ENCODE measurements around the gene UAP1L1.

The UAP1L1 gene

GRCh38 chr9:137075275-137075775 lies 2.0 kb upstream of the UAP1L1 start:
- Histone ChIP-seq H4K20me1 (ENCODE audit: insufficient read depth, low read length) (no peaks in the 10 kb centered on the region), H3K27ac (ENCODE audit: low read length) (no peak overlapping the region), H3K4me3 (ENCODE audit: low read length) (no peak overlapping the region), H3K4me1 (ENCODE audit: low read length) (peaks cover 12% of the 10 kb centered on the region; the same call in 1 of the 2 replicates), H3K4me2 (ENCODE audit: low read depth, low read length) (no peak overlapping the region), H3K9me3 (replicated peaks; ENCODE audit: insufficient read depth, low read length) (no peaks in the 10 kb centered on the region), H3F3A (ENCODE audit: insufficient read depth, low read length) (peaks cover 4% of the 10 kb centered on the region; the same call in 1 of the 2 replicates), H3K36me3 (replicated peaks; ENCODE audit: insufficient read depth, low read length) (peaks cover 3% of the 10 kb centered on the region; the same call in 1 of the 2 replicates), H3K27me3 (replicated peaks; ENCODE audit: insufficient read depth, low read length) (no peaks in the 10 kb centered on the region), H2AFZ (ENCODE audit: low read length) (no peak overlapping the region), H3K9ac (ENCODE audit: low read length) (no peak overlapping the region), H3K9me2 (replicated peaks; ENCODE audit: insufficient read depth, low read length) (no peaks in the 10 kb centered on the region), H3K79me2 (ENCODE audit: low read length) (peaks cover 24% of the 10 kb centered on the region)
- no peak for DNase-seq
- TF ChIP-seq, protein P1, sequence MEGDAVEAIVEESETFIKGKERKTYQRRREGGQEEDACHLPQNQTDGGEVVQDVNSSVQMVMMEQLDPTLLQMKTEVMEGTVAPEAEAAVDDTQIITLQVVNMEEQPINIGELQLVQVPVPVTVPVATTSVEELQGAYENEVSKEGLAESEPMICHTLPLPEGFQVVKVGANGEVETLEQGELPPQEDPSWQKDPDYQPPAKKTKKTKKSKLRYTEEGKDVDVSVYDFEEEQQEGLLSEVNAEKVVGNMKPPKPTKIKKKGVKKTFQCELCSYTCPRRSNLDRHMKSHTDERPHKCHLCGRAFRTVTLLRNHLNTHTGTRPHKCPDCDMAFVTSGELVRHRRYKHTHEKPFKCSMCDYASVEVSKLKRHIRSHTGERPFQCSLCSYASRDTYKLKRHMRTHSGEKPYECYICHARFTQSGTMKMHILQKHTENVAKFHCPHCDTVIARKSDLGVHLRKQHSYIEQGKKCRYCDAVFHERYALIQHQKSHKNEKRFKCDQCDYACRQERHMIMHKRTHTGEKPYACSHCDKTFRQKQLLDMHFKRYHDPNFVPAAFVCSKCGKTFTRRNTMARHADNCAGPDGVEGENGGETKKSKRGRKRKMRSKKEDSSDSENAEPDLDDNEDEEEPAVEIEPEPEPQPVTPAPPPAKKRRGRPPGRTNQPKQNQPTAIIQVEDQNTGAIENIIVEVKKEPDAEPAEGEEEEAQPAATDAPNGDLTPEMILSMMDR (IDR thresholded peaks at IDR 0.05; ENCODE audit: low read length) = no peak
- TF ChIP-seq EZH2phosphoT487 (IDR thresholded peaks at IDR 0.05; ENCODE audit: low read length) (no peak), EZH2 (optimal IDR thresholded peaks at IDR 0.05; ENCODE audit: low read depth, low read length) (no peak)

GRCh38 chr9:137076636-137077009 lies 694 bp upstream of the UAP1L1 start:
- Histone ChIP-seq H3K27me3 (replicated peaks; ENCODE audit: insufficient read depth, low read length) (no peaks in the 10 kb centered on the region), H3K27ac (ENCODE audit: low read length) (no peak overlapping the region), H3K9me2 (replicated peaks; ENCODE audit: insufficient read depth, low read length) (no peaks in the 10 kb centered on the region), H3K4me3 (ENCODE audit: low read length) (peak overlapping the region; percentile 53), H3K79me2 (ENCODE audit: low read length) (peaks cover 24% of the 10 kb centered on the region), H3F3A (ENCODE audit: insufficient read depth, low read length) (peaks cover 4% of the 10 kb centered on the region; the same call in 1 of the 2 replicates), H3K4me1 (ENCODE audit: low read length) (0 out of 2 replicates have a peak, but pooled peaks cover 5% of the 10 kb centered on the region), H3K9me3 (replicated peaks; ENCODE audit: insufficient read depth, low read length) (no peaks in the 10 kb centered on the region), H3K36me3 (replicated peaks; ENCODE audit: insufficient read depth, low read length) (peaks cover 3% of the 10 kb centered on the region; the same call in 1 of the 2 replicates), H3K9ac (ENCODE audit: low read length) (peak overlapping the region; percentile 22; the same call in 1 of the 2 replicates), H2AFZ (ENCODE audit: low read length) (peak overlapping the region; percentile 81), H4K20me1 (ENCODE audit: insufficient read depth, low read length) (no peaks in the 10 kb centered on the region), H3K4me2 (ENCODE audit: low read depth, low read length) (peak overlapping the region; percentile 79)
- no peak for TF ChIP-seq EZH2phosphoT487 (IDR thresholded peaks at IDR 0.05; ENCODE audit: low read length)
- TF ChIP-seq EZH2 (optimal IDR thresholded peaks at IDR 0.05; ENCODE audit: low read depth, low read length) = no peak
- TF ChIP-seq, protein P1 (IDR thresholded peaks at IDR 0.05; ENCODE audit: low read length) = no peak
- DNase-seq = no peak

- Histone ChIP-seq H3K4me1 (ENCODE audit: low read length) (0 out of 2 replicates have a peak, but pooled peaks cover 5% of the 10 kb centered on the region), H3K9me3 (replicated peaks; ENCODE audit: insufficient read depth, low read length) (no peaks in the 10 kb centered on the region), H3K79me2 (ENCODE audit: low read length) (peaks cover 24% of the 10 kb centered on the region), H3K27ac (ENCODE audit: low read length) (no peak overlapping the region), H3K27me3 (replicated peaks; ENCODE audit: insufficient read depth, low read length) (no peaks in the 10 kb centered on the region), H3K4me2 (ENCODE audit: low read depth, low read length) (peak overlapping the region; percentile 92), H3F3A (ENCODE audit: insufficient read depth, low read length) (peaks cover 4% of the 10 kb centered on the region; the same call in 1 of the 2 replicates), H4K20me1 (ENCODE audit: insufficient read depth, low read length) (no peaks in the 10 kb centered on the region), H3K9ac (ENCODE audit: low read length) (peak overlapping the region; percentile 55; the same call in 1 of the 2 replicates), H3K4me3 (ENCODE audit: low read length) (peak overlapping the region; percentile 81), H2AFZ (ENCODE audit: low read length) (peak overlapping the region; percentile 21; the same call in 1 of the 2 replicates), H3K36me3 (replicated peaks; ENCODE audit: insufficient read depth, low read length) (peaks cover 3% of the 10 kb centered on the region; the same call in 1 of the 2 replicates), H3K9me2 (replicated peaks; ENCODE audit: insufficient read depth, low read length) (no peaks in the 10 kb centered on the region)
- DNase-seq = peak; percentile 13
- TF ChIP-seq, protein P1 (IDR thresholded peaks at IDR 0.05; ENCODE audit: low read length) = no peak
- TF ChIP-seq EZH2 (optimal IDR thresholded peaks at IDR 0.05; ENCODE audit: low read depth, low read length) (no peak), EZH2phosphoT487 (IDR thresholded peaks at IDR 0.05; ENCODE audit: low read length) (no peak)
Measured at GRCh38 chr9:137077758-137078693, 709 bp downstream of the UAP1L1 start.
